ENCODE results near the gene GPR4.

GPR4 gene

GRCh38 chr19:45587873-45588272 lies 14.1 kb downstream of the GPR4 start:
- DNase-seq, result no peak

- no peak for DNase-seq
Observed at GRCh38 chr19:45585158-45585577, 16.8 kb downstream of the GPR4 start.

GRCh38 chr19:45584332-45585157 lies 17.5 kb downstream of the GPR4 start, which contains the start of gene OPA3:
OPA3 (minus strand) TSS chr19:45584802; CDS start chr19:45584764, 38 bp downstream.
- peak; percentile 100 for DNase-seq

- DNase-seq, result no peak
Observed at GRCh38 chr19:45581576-45581975, 20.4 kb downstream of the GPR4 start.

GRCh38 chr19:45578861-45579260 lies 23.2 kb downstream of the GPR4 start:
- DNase-seq, result no peak

- DNase-seq, result no peak
Observed at GRCh38 chr19:45577111-45577905, 24.7 kb downstream of the GPR4 start.

- no peak for DNase-seq
Observed at GRCh38 chr19:45576682-45577081, 25.3 kb downstream of the GPR4 start.

- DNase-seq, result no peak
Observed at GRCh38 chr19:45575216-45575615, 26.8 kb downstream of the GPR4 start.

- DNase-seq, result no peak
Observed at GRCh38 chr19:45574526-45574925, 27.5 kb downstream of the GPR4 start.

- no peak for DNase-seq
Observed at GRCh38 chr19:45571457-45572220, 30.4 kb downstream of the GPR4 start.

- peak; percentile 84 for DNase-seq
Observed at GRCh38 chr19:45569619-45570421, 32.2 kb downstream of the GPR4 start.

GRCh38 chr19:45568732-45569131 lies 33.3 kb downstream of the GPR4 start:
- no peak for DNase-seq

- DNase-seq, result no peak
Observed at GRCh38 chr19:45567609-45568008, 34.4 kb downstream of the GPR4 start.

- no peak for DNase-seq
Observed at GRCh38 chr19:45564131-45564780, 37.8 kb downstream of the GPR4 start.

- DNase-seq, result no peak
Observed at GRCh38 chr19:45560686-45561085, 41.3 kb downstream of the GPR4 start.

- no peak for DNase-seq
Observed at GRCh38 chr19:45560038-45560437, 42.0 kb downstream of the GPR4 start.

GRCh38 chr19:45558399-45558878 lies 43.6 kb downstream of the GPR4 start:
- peak; percentile 74 for DNase-seq

GRCh38 chr19:45556835-45557234 lies 45.2 kb downstream of the GPR4 start:
- no peak for DNase-seq

GRCh38 chr19:45554481-45554880 lies 47.5 kb downstream of the GPR4 start:
- DNase-seq, result no peak

GRCh38 chr19:45553464-45553863 lies 48.5 kb downstream of the GPR4 start:
- DNase-seq, result no peak

GRCh38 chr19:45547965-45548609 lies 53.9 kb downstream of the GPR4 start:
- DNase-seq, result no peak

All from stimulated activated CD8-positive, alpha-beta memory T cell treated with anti-CD3 and anti-CD28 coated beads, Interleukin-4, amount 100 ng/mL, for 48 hours (primary cell).